ENCODE data around the gene NOL4.
"Not testable (repeated sequence)": the region's sequence is repeated elsewhere in the genome, so short reads cannot be mapped to it uniquely, and the experiment has no call there.

The NOL4 gene, protein sequence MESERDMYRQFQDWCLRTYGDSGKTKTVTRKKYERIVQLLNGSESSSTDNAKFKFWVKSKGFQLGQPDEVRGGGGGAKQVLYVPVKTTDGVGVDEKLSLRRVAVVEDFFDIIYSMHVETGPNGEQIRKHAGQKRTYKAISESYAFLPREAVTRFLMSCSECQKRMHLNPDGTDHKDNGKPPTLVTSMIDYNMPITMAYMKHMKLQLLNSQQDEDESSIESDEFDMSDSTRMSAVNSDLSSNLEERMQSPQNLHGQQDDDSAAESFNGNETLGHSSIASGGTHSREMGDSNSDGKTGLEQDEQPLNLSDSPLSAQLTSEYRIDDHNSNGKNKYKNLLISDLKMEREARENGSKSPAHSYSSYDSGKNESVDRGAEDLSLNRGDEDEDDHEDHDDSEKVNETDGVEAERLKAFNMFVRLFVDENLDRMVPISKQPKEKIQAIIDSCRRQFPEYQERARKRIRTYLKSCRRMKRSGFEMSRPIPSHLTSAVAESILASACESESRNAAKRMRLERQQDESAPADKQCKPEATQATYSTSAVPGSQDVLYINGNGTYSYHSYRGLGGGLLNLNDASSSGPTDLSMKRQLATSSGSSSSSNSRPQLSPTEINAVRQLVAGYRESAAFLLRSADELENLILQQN

DNA sequence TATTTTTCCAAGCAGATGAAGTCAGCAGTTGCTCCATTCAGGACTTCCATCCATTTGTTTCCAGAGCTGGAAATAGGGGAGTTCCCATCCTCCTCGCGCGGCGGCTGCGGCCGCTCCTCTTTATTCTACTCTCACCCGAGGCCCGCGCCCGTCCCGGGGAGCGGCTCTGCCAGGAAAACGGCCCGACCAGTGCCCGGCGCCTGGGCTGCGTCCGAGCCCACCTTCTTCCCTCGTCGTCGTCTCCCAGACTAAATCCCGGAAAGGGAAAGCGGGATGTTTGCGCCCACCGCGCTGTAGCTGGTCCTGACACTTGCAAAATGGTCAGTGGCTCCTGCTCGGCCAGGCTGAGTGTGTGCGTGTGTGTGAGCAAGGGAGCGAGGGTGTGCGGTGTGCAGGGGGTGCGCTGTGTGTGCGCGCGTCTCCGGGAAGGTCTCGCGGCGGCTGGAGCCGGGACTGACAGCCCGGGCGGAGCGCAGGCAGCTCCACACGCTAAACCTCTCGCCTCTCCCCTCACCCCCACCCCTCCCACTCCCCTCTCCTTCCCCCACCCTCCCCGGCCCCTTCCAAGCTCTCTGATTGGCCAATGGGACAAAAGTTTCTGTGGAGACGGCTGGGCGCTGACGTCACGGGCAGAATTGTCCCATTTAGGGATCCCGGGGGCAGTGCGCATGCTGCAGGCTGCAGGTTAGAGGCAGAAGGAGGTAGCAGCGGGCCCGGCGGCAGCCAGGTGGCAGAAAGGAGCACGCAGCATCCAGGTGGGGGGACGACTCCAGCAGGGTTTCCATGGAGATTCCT, at the start of gene NOL4:
TSS of gene NOL4 (minus strand) at position 491 of the 795 bp plus-strand sequence. CDS start 1,660 bp downstream, outside the sequence.
- DNase-seq (ENCODE audit: low read depth in 2 of 2): no peak

- DNase-seq (ENCODE audit: low read depth in 2 of 2): not testable (repeated sequence)
Observed at GRCh38 chr18:34266029-34266428, 41.3 kb upstream of the NOL4 start.

DNA sequence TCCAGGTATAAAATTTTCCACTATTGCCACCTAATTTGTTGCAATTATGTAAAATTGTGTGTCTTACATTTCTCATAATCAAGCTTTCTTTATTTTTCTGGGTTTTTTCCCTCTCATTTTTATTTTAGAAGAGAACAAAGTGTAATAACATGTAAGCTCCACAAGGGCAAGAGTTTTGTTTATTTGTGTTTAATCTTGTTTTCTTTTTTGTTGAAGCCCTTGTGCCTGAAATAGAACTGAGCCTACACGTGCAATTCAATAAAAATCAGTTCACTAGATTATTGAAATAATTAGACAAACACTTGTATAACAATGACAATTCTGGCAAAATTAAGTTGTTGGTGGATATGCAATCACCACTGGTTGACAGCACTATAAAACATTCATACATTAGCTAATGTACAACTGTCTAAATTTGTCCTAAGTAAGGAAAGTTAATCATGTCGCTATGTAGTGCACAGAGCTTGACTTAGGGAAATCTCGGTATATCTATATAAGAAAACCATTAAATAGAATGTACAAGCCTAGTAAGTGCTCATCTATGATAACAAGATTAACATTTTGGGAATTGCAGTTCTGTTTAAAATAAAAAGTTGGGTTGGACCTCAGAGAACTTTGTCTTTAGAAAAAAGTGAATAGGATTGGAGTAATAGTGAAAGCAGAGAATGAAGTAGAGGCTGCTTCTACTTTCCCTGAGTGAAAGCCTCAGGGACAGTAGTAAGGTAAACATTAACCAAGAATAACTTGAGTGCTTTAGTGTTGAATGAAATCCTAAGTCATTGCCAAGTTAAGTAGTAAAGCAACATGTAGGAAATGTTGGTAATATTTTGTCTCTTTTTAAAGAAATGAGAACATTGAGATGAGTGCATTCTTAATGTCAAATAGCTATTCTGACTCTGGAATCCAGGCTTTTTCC, 37.4 kb upstream of the NOL4 start:
- DNase-seq (ENCODE audit: low read depth in 2 of 2): no peak

DNA sequence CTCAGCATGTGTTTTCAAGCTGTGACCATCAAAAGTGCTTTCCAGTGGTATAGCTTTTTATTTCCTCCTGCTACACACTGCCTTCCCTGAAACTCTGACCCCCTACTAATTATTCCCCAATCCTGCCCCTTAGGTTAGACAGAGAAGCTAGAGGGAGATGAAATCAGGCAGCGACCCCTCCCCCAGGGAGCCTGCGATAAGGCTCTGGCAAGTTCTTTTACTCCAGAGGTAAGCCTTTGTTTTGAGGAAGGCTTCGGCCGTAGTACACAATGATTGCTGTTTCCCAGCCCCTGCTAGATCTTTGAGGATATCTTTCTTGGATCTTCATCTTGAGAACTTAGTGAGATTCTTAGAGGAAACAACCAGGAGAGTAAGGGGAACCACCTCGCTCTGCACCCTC, 33.5 kb upstream of the NOL4 start:
- DNase-seq (ENCODE audit: low read depth in 2 of 2): no peak

- no peak for DNase-seq (ENCODE audit: low read depth in 2 of 2)
Observed at GRCh38 chr18:34251919-34252318, 27.2 kb upstream of the NOL4 start.

DNA sequence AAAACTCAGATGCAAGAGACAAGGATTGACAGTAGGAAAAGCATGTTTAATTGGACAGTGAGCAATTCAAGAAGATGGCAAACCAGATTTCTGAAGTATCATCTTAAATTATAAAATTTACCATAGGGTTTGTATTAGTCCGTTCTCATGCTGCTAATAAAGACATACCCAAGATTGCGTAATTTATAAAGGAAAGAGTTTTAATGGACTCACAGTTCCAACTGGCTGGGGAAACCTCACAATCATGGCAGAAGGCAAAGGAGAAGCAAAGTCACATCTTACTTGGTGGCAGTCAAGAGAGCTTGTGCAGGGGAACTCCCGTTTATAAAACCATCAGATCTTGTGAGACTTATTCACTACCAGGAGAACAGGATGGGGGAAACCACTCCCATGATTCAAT, 24.0 kb upstream of the NOL4 start:
- no peak for DNase-seq (ENCODE audit: low read depth in 2 of 2)

DNA sequence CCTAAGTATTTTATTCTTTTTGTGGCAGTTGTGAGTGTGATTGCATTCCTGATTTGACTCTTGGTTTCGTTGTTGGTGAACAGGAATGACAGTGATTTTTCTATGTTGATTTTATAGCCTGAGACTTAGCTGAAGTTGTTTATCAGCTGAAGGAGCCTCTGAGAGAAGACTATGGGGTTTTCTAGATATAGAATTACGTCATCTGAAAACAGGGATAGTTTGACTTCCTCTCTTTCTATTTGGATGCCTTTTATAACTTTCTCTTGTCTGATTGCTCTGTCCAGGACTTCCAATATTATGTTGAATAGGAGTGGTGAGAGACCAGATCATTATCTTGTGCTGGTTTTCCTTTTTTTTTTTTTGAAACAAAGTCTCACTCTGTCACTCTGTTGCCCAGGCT, 18.0 kb upstream of the NOL4 start:
- DNase-seq (ENCODE audit: low read depth in 2 of 2): no peak

DNA sequence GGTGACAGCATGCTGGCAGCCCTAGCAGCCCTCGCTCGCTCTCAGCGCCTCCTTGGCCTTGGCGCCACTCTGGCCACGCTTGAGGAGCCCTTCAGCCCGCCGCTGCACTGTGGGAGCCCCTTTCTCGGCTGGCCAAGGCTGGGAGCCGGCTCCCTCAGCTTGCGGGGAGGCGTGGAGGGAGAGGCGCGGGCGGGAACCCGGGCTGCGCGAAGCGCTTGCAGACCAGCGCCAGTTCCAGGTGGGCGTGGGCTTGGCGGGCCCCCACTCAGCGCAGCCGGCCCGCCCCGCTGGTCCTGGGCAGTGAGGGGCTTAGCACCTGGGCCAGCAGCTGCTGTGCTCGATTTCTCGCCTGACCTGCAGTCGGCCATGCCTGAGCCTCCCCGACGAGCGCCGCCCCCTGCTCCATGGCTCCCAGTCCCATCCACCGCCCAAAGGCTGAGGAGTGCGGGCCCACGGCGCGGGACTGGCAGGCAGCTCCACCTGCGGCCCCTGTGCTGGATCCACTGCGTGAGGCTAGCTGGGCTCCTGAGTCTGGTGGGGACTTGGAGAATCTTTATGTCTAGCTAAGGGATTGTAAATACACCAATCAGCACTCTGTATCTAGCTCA, 9.2 kb upstream of the NOL4 start:
- not testable (repeated sequence) for DNase-seq (ENCODE audit: low read depth in 2 of 2)

DNA sequence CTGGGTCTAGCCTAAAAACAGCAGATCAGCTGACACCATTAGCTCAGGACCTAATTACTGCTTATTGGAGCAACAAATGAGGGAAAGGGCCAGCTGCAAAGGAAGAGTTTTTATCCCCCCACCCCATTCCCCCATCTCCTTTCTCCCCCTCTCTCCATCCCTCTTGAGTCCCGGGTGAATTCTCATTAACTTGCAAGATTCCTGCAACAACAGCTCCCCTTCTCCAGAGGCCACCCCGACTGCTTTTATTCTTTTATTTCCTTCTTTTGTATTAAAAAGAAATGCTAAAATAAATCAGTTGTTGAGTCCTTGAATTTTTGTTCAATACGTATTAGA, 473 bp upstream of the NOL4 start:
- DNase-seq (ENCODE audit: low read depth in 2 of 2): no peak

DNA sequence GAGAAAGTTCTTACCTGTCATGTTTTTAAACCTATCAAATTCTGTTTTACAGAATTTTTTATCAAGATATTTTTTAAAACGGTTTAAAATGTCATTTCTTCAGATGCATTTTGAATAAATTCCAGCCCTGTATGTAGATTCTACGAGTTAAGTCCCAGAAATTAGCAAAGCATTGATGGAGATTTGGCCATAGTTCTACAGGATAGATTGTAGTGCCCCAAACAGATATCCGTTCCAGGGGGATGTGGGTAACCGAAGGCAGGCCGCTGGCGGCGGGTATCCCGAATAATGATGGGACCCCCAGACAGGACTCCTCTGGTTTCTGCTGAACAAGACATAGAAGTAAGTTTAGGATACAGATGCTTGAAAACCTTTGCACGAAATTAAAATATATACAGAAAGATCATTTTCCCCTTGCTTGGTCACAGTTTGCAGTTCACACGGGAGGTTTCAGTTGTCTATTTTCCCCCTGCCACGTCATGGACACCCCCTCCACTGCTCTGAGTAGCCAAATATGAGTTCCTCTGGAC, 755 bp downstream of the NOL4 start:
- DNase-seq (ENCODE audit: low read depth in 2 of 2): no peak

- DNase-seq (ENCODE audit: low read depth in 2 of 2): no peak
Observed at GRCh38 chr18:34223164-34223892, 1.4 kb downstream of the NOL4 start.

DNA sequence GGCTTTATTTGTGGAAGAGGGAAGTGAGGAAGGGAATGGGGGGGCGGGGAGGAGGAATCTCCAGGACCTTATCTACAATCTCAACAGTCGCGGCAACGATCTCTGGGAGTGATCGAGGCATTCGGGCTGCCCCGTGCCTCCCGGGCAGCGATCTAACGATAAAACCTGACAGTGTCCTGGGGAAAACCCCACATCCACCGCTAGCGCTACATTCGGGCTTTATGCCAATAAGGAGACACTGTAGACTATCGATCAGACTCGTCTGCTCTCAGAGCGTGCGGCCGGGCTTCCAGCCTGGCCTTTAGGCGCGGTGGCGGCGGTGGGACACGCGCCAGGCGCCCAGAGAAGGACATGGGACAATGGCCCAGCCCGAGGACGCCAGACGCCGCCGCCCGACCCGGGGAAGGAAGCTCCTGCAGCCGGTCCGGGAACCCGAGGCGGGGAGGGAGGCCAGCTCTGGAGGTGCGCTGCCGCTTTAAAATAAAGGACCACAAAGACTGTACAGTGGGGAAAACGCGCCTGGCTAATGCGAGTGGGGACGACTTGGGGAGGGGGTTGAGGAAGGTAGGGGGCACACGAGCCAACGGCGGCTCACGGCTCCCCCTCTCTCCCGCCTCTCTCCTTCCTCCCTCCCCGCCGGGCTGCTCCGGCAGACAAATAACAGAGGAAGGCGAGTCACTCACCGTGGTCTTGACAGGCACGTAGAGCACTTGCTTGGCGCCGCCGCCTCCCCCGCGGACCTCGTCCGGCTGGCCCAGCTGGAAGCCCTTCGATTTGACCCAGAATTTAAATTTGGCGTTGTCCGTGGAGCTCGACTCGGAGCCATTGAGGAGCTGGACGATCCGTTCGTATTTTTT, 2.2 kb downstream of the NOL4 start:
- DNase-seq (ENCODE audit: low read depth in 2 of 2): no peak

DNA sequence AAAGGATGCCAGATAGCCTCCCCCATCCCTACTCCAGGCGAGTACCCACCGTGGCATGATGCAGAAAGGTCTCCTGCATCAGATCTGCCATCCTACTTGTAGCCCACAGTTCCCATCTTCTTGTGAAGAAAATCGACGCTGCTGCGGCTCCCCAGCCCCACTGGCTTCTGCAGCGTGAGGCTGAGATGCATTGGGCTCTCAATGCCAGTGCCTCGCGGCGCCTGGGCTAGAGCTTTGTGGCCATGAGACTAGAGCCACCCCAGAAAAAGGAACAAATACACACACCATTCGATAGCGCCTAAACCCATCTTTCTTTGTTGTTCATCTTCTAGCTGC, 2.8 kb downstream of the NOL4 start:
- DNase-seq (ENCODE audit: low read depth in 2 of 2): no peak

DNA sequence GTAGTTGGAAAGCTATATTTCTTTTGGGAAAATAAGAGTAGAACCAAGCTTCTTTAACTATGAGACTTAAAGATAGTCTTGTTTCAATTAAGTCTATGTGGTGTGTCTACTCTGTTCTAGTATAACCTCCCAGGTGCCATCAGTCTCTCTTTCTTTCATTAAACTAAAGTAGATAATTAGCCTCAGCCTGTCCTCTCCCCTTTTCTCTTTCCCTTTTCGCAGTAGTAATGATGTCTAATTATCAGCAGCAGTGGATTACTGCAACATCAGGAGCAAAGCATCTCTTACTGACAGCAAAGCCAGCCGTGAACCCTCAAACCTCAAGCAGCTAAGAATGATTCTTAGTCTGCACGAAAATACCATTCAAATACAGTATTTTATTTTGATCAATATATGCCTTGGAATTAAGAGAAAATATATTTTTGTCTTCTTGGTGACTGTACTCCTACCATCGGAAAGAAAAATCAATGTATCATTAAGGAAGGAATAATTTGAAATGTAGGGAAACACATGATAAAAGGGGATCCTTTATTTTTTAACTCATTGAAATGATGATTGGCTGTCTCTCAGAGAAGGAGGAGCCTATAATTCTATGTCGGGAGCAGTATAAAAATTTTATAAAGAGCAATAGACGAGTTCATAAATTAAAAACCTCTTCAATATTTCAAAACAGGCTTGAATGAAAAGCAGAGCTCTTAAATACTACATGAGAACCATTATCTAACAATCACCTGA, 4.5 kb downstream of the NOL4 start:
- DNase-seq (ENCODE audit: low read depth in 2 of 2): no peak

- DNase-seq (ENCODE audit: low read depth in 2 of 2): no peak
Observed at GRCh38 chr18:34219651-34220050, 5.1 kb downstream of the NOL4 start.

DNA sequence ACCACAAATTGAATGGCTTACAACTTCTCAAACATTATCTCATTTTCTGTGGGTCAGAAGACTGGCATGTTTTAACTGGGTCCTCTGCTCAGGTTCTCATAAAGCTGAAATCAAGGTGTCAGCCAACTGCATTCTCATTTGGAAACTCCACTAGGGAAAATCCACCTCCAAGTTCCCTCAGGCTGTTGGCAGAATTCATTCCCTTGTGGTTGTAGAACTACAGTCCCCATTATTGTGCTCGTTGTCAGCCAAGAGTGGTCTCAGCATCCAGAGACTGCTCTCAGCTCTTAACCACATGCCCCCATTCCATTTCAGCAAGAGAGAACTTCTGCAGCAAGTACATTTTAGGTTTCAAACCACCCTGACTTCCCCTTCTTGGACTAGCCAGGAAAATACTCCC, 12.2 kb downstream of the NOL4 start:
- DNase-seq (ENCODE audit: low read depth in 2 of 2): no peak

- no peak for DNase-seq (ENCODE audit: low read depth in 2 of 2)
Observed at GRCh38 chr18:34207344-34207851, 17.3 kb downstream of the NOL4 start.

- no peak for DNase-seq (ENCODE audit: low read depth in 2 of 2)
Observed at GRCh38 chr18:34203866-34204265, 20.8 kb downstream of the NOL4 start.

GRCh38 chr18:34196256-34196655, 28.5 kb downstream of the NOL4 start:
- DNase-seq (ENCODE audit: low read depth in 2 of 2): no peak
